ENCODE data around the gene PI16.
"Not testable (repeated sequence)": the region's sequence is repeated elsewhere in the genome, so short reads cannot be mapped to it uniquely, and the experiment has no call there.

PI16 gene

DNA sequence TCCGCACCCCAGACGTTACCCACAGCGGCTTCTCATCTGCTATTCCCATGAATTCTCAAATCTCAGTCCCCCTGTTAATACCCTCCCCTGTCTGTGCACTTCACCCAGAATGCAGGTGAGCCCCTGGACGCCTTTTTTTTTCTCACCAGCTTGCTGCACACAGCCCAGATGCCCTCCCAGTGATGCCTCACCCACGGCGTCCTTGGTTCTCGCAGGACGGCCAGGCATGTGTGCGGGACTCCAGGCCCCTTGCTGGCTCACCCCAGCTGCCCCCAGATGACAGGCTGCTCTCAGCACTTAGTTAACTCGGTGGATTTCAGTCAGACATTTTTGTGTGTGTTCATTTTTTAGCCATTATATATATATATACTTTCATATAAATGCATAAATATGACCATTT is 25.4 kb upstream of the PI16 start:
- no peak for DNase-seq

- peak; percentile 75 for DNase-seq
These were observed 24.9 kb upstream of the PI16 start for GRCh38 chr6:36929607-36930006.

DNA sequence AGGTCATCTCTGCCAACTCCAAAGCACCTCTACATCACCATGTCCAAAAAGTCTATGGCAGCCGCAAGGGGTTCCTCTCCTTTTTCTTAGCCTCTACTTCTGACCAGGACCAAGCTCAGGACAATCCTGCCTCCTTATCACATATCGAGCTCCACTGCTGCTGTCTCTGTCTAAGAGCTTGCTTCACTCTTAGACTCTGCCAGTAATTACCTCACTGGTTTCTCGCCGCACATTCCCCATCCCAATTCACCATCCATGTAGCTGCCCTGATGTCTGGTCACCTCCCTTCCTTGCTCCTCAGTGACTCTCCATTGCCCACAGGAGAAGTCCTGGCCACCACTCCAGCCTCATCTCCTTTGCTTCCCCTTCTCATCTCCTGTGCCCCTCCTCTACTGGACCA is 24.1 kb upstream of the PI16 start:
- no peak for DNase-seq

DNA sequence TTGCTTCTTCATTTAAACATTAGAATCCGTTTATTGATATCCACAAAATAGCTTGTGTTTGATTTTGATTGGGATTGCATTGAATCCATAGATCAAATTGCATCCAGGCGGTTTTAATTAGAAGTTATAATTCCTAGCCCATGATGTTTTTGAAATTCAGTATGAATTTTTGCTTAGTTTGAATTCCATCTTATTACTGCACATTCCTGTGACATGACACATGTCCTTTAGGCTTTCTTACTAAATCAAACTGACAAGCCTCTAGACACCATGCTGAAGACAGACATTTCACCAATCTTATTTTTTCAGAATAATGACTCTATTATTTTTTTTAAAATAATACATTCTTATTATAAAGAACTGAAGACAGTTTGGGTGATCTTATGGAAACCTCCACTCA is 21.4 kb upstream of the PI16 start:
- peak; percentile 77 for DNase-seq

- DNase-seq = no peak
These were observed 21.0 kb upstream of the PI16 start for GRCh38 chr6:36933519-36933918.

DNA sequence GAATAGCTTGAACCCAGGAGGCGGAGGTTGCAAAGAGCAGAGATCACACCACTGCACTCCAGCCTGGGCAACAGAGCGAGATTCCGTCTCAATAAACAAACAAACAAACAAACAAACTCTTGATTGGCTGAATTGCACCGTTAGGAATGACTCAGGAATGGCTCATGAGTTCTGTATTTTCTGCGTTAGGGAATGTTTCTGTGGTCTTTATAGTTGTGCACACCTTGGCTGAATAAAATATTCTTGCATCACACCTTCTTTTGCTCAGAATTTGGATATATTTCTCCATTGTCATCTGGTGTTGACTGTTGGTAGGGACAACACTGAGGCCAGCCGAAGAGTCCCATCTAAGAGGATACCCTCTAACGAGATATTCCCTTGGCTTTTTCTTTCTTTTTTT is 19.6 kb upstream of the PI16 start:
- DNase-seq = no peak

DNA sequence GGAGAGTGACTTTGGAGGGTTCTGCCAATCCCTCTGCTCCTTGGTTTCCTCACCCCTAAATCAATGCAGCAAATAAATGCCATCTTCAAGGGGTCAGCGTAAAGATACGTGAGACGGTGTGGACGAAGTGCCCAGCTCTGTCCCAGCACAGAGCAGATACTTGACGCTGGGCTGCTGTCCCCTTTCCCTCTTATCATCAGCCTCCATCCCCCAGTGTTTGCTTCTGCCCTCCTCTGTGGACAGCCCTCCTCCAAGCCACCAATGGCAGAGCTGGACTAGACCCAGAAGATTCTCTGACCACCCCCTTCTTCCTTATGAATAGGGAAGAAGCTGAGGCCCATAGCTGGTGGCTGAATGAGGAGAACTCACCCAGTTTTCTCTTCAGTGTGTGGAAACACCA is 17.7 kb upstream of the PI16 start:
- DNase-seq = no peak

DNA sequence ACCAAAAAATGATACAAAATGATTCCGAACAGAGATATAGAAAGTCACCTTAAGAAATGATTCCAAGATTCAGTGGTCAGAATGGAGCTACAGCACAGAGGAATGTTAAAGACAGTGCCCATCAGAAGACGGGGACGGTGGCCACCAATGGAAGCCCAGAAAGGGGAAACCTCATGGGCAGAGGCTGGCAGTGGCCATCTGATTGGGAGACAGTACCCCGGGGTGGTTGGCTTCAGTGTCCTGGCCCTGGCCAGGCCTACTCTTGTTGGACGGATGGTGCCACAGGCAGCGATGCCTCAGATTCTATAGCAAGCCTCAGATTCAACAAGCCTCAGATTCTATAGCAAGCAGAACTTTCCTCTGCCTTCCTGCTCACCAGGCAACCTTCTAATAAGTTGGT is 16.6 kb upstream of the PI16 start:
- DNase-seq = no peak

DNA sequence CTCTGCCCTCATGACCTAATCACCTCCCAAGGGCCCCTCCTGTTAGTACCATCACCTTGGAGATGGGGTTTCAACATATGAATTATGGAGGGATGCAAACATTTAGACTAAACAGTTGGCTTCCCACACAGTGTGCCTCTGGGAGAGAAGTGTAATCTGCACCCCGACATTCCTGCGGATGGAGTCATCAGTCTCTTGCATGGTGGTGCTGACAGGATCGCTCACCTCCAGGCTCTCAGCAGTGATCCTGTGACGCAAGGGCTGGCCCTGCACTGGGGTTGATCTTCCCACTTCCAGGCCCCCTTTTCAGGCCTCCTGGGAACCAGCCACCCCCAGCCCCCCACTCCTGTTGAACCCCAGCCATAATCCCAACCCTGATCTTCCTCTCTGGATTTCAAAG is 16.0 kb upstream of the PI16 start:
- DNase-seq = peak; percentile 91

GRCh38 chr6:36939005-36939404 is 15.5 kb upstream of the PI16 start:
- DNase-seq = not testable (repeated sequence)

- no peak for DNase-seq
These were observed 14.5 kb upstream of the PI16 start for GRCh38 chr6:36940027-36940426.

DNA sequence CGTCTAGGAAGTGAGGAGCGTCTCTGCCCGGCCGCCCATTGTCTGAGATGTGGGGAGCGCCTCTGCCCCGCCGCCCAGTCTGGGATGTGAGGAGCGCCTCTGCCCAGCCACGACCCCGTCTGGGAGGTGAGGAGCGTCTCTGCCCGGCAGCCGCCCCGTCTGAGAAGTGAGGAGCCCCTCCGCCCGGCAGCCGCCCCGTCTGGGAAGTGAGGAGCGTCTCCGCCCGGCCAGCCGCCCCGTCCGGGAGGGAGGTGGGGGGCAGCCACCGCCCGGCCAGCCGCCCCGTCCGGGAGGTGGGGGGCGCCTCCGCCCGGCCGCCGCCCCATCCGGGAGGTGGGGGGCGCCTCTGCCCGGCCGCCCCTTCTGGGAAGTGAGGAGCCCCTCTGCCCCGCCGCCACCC is 13.0 kb upstream of the PI16 start:
- DNase-seq = not testable (repeated sequence)

- DNase-seq = not testable (repeated sequence)
These were observed 12.2 kb upstream of the PI16 start for GRCh38 chr6:36942329-36942728.

GRCh38 chr6:36944650-36945049 is 9.9 kb upstream of the PI16 start:
- no peak for DNase-seq

DNA sequence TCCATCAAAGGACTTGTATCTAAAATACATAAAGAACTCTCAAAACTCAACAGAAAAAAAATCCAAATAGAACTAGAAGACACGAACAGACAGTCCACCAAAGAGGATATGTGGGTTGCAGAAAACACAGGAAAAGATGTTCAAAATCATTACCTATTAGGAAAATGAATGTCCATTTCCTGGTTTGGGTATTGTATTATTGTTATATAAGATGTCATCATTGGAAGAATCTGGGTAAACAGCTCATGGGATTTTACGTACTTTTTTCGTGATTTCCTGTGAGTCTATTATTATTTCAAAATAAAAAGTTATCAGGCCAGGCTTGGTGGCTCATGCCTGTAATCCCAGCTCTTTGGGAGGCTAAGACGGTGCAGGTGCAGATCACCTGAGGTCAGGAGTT is 9.2 kb upstream of the PI16 start:
- DNase-seq = no peak

DNA sequence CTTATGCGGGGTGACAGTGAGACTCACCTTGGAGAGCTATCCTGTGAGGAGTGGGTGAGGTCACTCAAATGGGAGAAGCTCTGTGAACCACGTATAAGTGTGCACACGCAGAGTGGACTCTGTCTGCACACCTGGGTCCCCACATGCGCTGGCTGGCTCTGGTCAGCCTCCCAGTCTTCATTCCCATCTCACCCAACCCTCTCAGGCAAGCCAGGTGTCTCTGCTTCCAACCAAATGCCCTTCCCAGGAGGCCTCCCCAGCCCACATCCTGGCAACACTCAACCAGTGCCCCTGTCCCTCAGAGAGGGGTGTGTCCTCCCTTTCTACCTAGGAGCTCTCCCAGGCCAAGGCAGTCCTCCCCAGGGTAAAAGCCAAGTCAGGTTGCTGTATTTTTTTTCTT is 8.0 kb upstream of the PI16 start:
- no peak for DNase-seq

DNA sequence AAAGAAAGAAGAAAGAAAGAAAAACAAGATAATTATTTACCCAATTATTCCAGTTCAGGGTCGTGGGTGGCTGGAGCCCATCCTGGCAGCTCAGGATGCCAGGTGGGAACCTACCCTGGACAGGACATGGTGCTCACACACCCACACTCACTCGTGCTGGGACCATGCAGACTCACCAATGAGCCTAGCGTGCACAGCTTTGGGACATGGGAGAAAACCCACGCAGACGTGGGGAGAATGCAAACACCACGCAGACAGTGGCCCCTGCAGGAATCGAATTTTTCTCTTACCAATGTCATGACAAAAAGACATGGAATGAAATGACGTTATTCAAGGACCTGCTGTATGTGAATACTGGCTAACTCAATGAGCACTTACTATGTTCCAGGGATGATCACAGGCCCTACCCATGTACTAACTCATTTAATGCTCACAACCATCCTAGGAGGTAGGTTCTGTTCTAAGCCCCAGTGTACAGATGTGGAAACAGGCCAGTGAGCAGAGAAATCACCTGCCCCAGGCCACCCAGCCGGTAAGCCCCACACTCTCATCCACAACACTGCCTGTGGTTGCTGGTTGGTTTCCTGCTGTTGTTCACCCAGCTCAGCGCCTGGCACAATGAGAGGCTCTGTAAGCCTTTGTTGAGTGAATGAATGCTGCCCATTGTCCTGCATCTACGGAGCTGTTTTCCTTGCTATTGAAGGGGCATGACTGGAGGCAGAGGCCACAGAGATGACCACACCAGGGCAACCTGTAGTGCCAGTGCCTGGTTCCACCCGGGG is 6.8 kb upstream of the PI16 start:
- DNase-seq = peak; percentile 9

DNA sequence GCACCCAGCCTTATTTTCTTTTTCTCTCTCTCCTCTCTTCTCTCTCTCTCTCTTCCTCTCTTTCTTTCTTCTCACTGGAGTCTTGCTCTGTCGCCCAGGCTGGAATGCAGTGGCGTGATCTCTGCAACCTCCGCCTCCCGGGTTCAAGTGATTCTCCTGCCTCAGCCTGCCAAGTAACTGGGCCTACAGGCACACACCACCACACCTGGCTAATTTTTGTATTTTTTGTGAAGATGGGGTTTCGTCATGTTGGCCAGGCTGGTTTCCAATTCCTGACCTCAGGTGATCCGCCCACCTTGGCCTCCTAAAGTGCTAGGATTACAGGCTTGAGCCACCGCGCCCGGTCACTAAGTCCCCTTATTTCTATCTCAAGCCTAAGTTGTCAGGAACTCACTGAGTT is 5.5 kb upstream of the PI16 start:
- DNase-seq = not testable (repeated sequence)

DNA sequence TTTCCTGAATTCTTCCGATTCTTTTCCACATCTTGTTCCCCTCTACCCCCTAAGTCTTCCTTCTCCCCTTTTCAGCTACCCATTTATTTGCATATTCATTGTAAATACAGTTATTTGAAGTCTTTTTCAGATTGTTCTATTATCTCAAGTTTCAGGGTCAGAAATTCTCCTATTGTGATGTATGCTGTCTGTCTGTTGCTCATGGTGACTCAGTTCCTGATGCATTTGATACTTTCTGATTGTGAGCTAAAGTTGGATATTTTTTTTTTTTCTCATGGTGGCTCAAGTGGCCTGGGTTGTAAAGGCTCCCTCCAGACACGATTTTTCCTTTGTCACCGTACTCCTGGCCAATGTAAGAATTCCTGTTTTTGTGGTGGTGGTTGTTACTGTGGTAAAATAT is 4.9 kb upstream of the PI16 start:
- peak; percentile 70 for DNase-seq

DNA sequence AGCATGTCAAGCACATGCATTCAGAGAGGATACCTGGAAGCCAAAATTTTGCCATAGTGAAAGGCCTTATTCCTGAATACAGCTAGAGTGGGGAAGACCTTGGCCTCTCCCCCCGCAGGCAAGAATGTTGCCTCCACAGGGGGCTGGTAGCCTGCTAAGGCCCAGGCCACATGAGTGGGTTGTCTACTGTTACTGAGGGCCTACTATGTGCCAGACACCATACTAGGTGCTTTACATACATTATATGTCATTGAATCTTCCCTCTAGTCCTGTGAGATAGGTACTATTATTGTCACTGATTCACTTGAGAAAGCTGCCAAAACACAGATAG is 642 bp upstream of the PI16 start:
- DNase-seq = no peak

GRCh38 chr6:36955136-36955535 is 598 bp downstream of the PI16 start:
- no peak for DNase-seq

DNA sequence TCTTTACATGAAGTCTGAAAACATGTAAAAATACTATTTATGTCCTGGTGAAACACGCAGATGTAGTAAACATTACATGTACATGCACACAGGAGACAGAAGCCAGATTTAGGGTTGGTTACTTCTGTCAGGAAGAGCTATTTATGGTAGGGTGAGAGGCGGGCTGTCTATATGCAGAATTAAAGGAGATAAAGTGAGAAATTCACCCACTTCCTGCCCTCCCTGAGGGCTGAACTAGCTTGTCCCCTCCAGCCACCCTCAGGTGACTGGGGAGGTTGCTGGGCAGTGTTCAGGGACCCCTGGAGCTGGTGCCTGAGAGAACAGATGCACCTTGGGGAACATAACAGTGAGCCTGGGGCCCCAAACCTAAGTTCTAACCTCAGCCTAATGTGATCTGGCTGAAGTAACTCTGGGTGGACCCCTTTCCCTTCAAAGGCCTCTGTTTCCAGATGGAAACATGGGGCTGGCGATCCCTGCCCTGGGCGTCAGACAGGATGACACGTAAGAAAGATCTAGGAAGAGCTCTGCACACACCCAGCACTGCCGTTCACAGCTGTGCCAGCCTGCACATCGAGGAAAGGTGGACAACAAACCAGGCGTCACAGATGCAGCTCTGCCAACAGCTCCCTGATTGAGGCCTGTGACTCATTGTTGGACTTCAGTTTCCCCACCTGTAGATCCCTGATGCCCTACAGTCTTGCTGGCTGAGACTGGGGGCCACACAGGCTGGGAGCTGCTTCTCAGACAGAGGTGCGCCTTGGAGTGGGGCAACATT is 1.3 kb downstream of the PI16 start:
- DNase-seq = no peak

DNA sequence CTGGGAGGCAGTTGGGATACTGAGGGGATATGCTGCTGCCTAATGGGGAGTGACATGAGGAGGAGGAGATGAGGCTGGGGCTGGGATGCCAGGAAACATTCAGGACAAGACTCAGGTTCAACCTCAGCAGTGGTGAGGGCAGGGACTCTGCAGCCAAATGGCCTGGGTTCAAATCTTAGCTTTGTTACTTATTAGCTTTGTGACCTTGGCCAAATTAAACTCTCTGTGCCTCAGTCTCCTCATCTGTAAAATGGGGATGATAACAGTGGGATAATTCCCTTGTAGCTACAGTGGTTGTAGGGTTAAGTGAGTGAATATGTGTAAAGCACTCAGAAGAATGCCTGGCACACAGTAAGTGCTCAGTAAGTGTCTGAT is 1.9 kb downstream of the PI16 start:
- no peak for DNase-seq

- DNase-seq = no peak
These were observed 3.3 kb downstream of the PI16 start for GRCh38 chr6:36957773-36958271.

Data from HCEC 1CT (cell line).